HT-29 (cell line): ENCODE data around the gene MYH15. TPM values are rescaled to one million over a fixed set of nuclear protein-coding genes. Genes with fewer than 3 reads are reported as not detected.

Source experiments
- DNase-seq: peaks from one replicate; pipeline ENCODE4 v3.0.0-alpha.2; 2015; ENCODE audit warnings: low spot score
- total RNA-seq: library from RNA; depleted of rRNA; stranded (reverse); fragments of >200 nt; shearing (Covaris generic); gene quantifications from 2 replicates; pipeline ENCODE4 v1.2.3, GENCODE V29; 2014

Gene MYH15
- total RNA-seq, 1 experiment from 2014 or later = not detected

- peak; percentile 49 for DNase-seq
These were observed 38.3 kb downstream of the MYH15 start for GRCh38 chr3:108472001-108472591.

- peak; percentile 25 for DNase-seq
These were observed 39.0 kb downstream of the MYH15 start for GRCh38 chr3:108471426-108471825.

- no peak for DNase-seq
These were observed 41.3 kb downstream of the MYH15 start for GRCh38 chr3:108469126-108469525.

GRCh38 chr3:108468577-108468976 is 41.8 kb downstream of the MYH15 start:
- DNase-seq = no peak

- DNase-seq = no peak
These were observed 47.5 kb downstream of the MYH15 start for GRCh38 chr3:108462899-108463298.

GRCh38 chr3:108461661-108462111 is 48.7 kb downstream of the MYH15 start:
- no peak for DNase-seq

GRCh38 chr3:108459225-108459624 is 51.2 kb downstream of the MYH15 start:
- DNase-seq = no peak

GRCh38 chr3:108455212-108455705 is 55.1 kb downstream of the MYH15 start:
- no peak for DNase-seq

GRCh38 chr3:108453565-108453964 is 56.8 kb downstream of the MYH15 start:
- no peak for DNase-seq

- no peak for DNase-seq
These were observed 60.0 kb downstream of the MYH15 start for GRCh38 chr3:108450444-108450843.

- no peak for DNase-seq
These were observed 61.8 kb downstream of the MYH15 start for GRCh38 chr3:108448593-108448992.

GRCh38 chr3:108447096-108447847 is 63.1 kb downstream of the MYH15 start:
- no peak for DNase-seq

- no peak for DNase-seq
These were observed 68.1 kb downstream of the MYH15 start for GRCh38 chr3:108442281-108442680.

- DNase-seq = no peak
These were observed 68.9 kb downstream of the MYH15 start for GRCh38 chr3:108441518-108441917.

- no peak for DNase-seq
These were observed 69.3 kb downstream of the MYH15 start for GRCh38 chr3:108441071-108441507.

- no peak for DNase-seq
These were observed 71.9 kb downstream of the MYH15 start for GRCh38 chr3:108438542-108438941.

GRCh38 chr3:108437439-108437838 is 73.0 kb downstream of the MYH15 start:
- DNase-seq = peak; percentile 91

GRCh38 chr3:108433928-108434327 is 76.5 kb downstream of the MYH15 start:
- no peak for DNase-seq

- DNase-seq = no peak
These were observed 78.0 kb downstream of the MYH15 start for GRCh38 chr3:108432431-108432830.

- no peak for DNase-seq
These were observed 79.9 kb downstream of the MYH15 start for GRCh38 chr3:108430540-108430939.

- no peak for DNase-seq
These were observed 81.8 kb downstream of the MYH15 start for GRCh38 chr3:108428586-108428985.

- DNase-seq = no peak
These were observed 89.5 kb downstream of the MYH15 start for GRCh38 chr3:108420926-108421325.
